HepG2 (cell line): Measurements from ENCODE around the gene CSKMT. TPM values are rescaled to one million over a fixed set of nuclear protein-coding genes. Genes with fewer than 3 reads are reported as not detected.

Experiments
- ATAC-seq: fragments of 200-7000 bp; cut with Tn5 transposase; 3 replicates; pipeline ENCODE4 v1.9.1; 2020; ENCODE audit warnings: mild to moderate bottlenecking, moderate library complexity
- BruUV-seq: library from RNA; stranded (reverse); fragments of 400-500 nt; replicated peaks from 2 replicates; lab custom pipeline; 2021; lab: Mats Ljungman, UMichigan
- CTCF ChIA-PET: fragments of 300-600 bp; formaldehyde crosslinking; extraction: SDS; loops from one replicate; lab custom pipeline; 2021; ENCODE audit warnings: low total read pairs, inconsistent platforms, low intra/inter-chr PET ratio; lab: Yijun Ruan, JAX
- POLR2A ChIA-PET: fragments of 350-600 bp; sonication (Branson Sonifier 250); formaldehyde crosslinking; loops from one replicate; lab custom pipeline; 2020; ENCODE audit warnings: antibody characterized with exemption, inconsistent platforms; lab: Yijun Ruan, JAX
- DNase-seq: peaks from one replicate; pipeline ENCODE4 v3.0.0-alpha.2; 2015; ENCODE audit warnings: low spot score
- FAIRE-seq: peaks from 3 replicates; lab custom pipeline; 2011; peaks lifted over from hg19 to GRCh38; lab: Jason Lieb, UNC
- H2AFZ ChIP-seq: one replicate; pipeline ENCODE4 v1.6.1; 2011; ENCODE audit warnings: low read length, inconsistent platforms
- H3K27ac ChIP-seq: fragments of 300-600 bp; 3 replicates; pipeline ENCODE4 v1.8.0; 2011; ENCODE audit warnings: mixed run types, mild to moderate bottlenecking, mixed read lengths, low read length, inconsistent platforms; ENCODE audit not compliant: insufficient read depth; ENCODE audit errors: extremely low read length
- H3K27me3 ChIP-seq, 2 experiments: fragments of 200-600 bp in 1 of 2; 2 replicates in 1 of 2; 3 replicates in 1 of 2; pipeline versions ENCODE4 v1.6.0 to v1.8.0; 2011; ENCODE audit warnings: low read length in 2 of 2, mild to moderate bottlenecking in 2 of 2, moderate library complexity in 2 of 2, inconsistent platforms in 1 of 2; ENCODE audit not compliant: insufficient read depth in 2 of 2, control insufficient read depth in 1 of 2
- H3K36me3 ChIP-seq, 2 experiments: fragments of 200-600 bp in 1 of 2; replicated peaks in 1 of 2; 2 replicates in 1 of 2; 3 replicates in 1 of 2; pipeline versions ENCODE4 v1.5.1 to v1.8.0; 2011; ENCODE audit warnings: low read length in 2 of 2, inconsistent platforms in 1 of 2; ENCODE audit not compliant: insufficient read depth in 2 of 2, control insufficient read depth in 1 of 2
- H3K4me1 ChIP-seq: 2 replicates; pipeline ENCODE4 v1.5.1; 2012; ENCODE audit warnings: low read length, inconsistent platforms; ENCODE audit not compliant: insufficient read depth
- H3K4me2 ChIP-seq: 2 replicates; pipeline ENCODE4 v1.6.0; 2011; ENCODE audit warnings: low read depth, low read length, inconsistent platforms
- H3K4me3 ChIP-seq, 3 experiments: fragments of 200-600 bp in 1 of 3; sonication (generic), shearing (Covaris generic) in 1 of 3; replicated peaks in 1 of 3; 2 replicates each; pipeline ENCODE4 v1.5.1; 2011 to 2016; ENCODE audit warnings: low read length in 3 of 3, inconsistent platforms in 2 of 3, low read depth in 2 of 3, mild to moderate bottlenecking in 2 of 3, control low read depth in 1 of 3, mixed read lengths in 1 of 3; ENCODE audit not compliant: insufficient read depth in 1 of 3
- H3K79me2 ChIP-seq: one replicate; pipeline ENCODE4 v1.6.1; 2011; ENCODE audit warnings: low read length, inconsistent platforms; ENCODE audit not compliant: insufficient read depth
- H3K9ac ChIP-seq: 2 replicates; pipeline ENCODE4 v1.6.0; 2011; ENCODE audit warnings: mild to moderate bottlenecking, low read depth, low read length, inconsistent platforms; ENCODE audit not compliant: insufficient read depth
- H3K9me3 ChIP-seq: 2 replicates; pipeline ENCODE4 v1.5.1; 2012; ENCODE audit warnings: mild to moderate bottlenecking, low read length
- H4K20me1 ChIP-seq: 2 replicates; pipeline ENCODE4 v1.6.0; 2011; ENCODE audit warnings: inconsistent platforms, mild to moderate bottlenecking, low read length, moderate library complexity; ENCODE audit not compliant: insufficient read depth
- ELF1 ChIP-seq: sonication (generic); formaldehyde crosslinking; IDR thresholded peaks from 2 replicates; pipeline ENCODE4 v1.4.0; 2020; ENCODE audit warnings: missing genetic modification reagents
- FOSL1 ChIP-seq: sonication (generic); formaldehyde crosslinking; IDR thresholded peaks from 2 replicates; pipeline ENCODE4 v1.9.0; 2021; ENCODE audit warnings: missing genetic modification reagents, borderline replicate concordance
- MLX ChIP-seq: IDR thresholded peaks from 2 replicates; pipeline ENCODE4 v1.6.1; 2016
- MTA3 ChIP-seq: sonication (generic); formaldehyde crosslinking; IDR thresholded peaks from 2 replicates; pipeline ENCODE4 v1.4.0; 2020; ENCODE audit warnings: missing genetic modification reagents
- NCOR1 ChIP-seq: fragments of 200-600 bp; sonication (generic); IDR thresholded peaks from 2 replicates; pipeline ENCODE4 v1.7.0; 2017; ENCODE audit warnings: antibody characterized with exemption, low read length, borderline replicate concordance
- POGZ ChIP-seq: sonication (generic); formaldehyde crosslinking; IDR thresholded peaks from 2 replicates; pipeline ENCODE4 v1.4.0; 2020; ENCODE audit warnings: mild to moderate bottlenecking, missing genetic modification reagents
- PRDM10 ChIP-seq: sonication (generic); formaldehyde crosslinking; IDR thresholded peaks from 2 replicates; pipeline ENCODE4 v1.4.0; 2020; ENCODE audit warnings: low read depth, missing genetic modification reagents
- SOX5 ChIP-seq: IDR thresholded peaks from 2 replicates; pipeline ENCODE4 v1.6.1; 2016; ENCODE audit warnings: borderline replicate concordance
- TFDP2 ChIP-seq: sonication (generic); formaldehyde crosslinking; IDR thresholded peaks from 2 replicates; pipeline ENCODE4 v1.4.0; 2020; ENCODE audit warnings: missing genetic modification reagents
- ZFP36 ChIP-seq: fragments of 150-350 bp; IDR thresholded peaks from 2 replicates; pipeline ENCODE4 v1.6.1; 2018; ENCODE audit warnings: borderline replicate concordance, low read length, low read depth; ENCODE audit not compliant: partially characterized antibody
- ZFX ChIP-seq: sonication (generic); formaldehyde crosslinking; IDR thresholded peaks from 2 replicates; pipeline ENCODE4 v1.4.0; 2020; ENCODE audit warnings: mild to moderate bottlenecking, low read depth, missing genetic modification reagents, moderate library complexity
- ZNF280D ChIP-seq: sonication (generic); formaldehyde crosslinking; IDR thresholded peaks from 2 replicates; pipeline ENCODE4 v1.5.1; 2020; ENCODE audit warnings: mild to moderate bottlenecking, missing genetic modification reagents
- WGBS: methylation state at CpG from one replicate; pipeline ENCODE4 v1.1.6; 2017; ENCODE audit warnings: low lambda C conversion rate; 5-methylcytosine and 5-hydroxymethylcytosine counted together
- in situ Hi-C: cut with HindIII; loops from 2 replicates; pipeline ENCODE4 v1.10.0; 2017; ENCODE audit warnings: low pct_unique_long_range_greater_than_20kb; ENCODE audit not compliant: extremely low pct_ligation_motif_present
- intact Hi-C: fragments of 100-400 bp; cut with micrococcal nuclease; formaldehyde crosslinking; loops from one replicate; pipeline ENCODE4 v1.10.0; 2022; ENCODE audit not compliant: unreplicated experiment
- polyA plus RNA-seq, 8 experiments: library from polyadenylated mRNA; depleted of rRNA in 3 of 8; stranded (reverse) in 7 of 8; unstranded in 1 of 8; fragments of >200 nt; fragmentation: Illumina TruSeq in 4 of 8; extraction: Trizol in 4 of 8; gene quantifications; 2 replicates each; pipeline versions ENCODE4 v1.2.1 to v1.2.3, GENCODE V29; 2011 to 2016; ENCODE audit warnings: low read depth in 4 of 8, missing spikeins in 1 of 8, mixed read lengths in 1 of 8; ENCODE audit not compliant: insufficient read depth in 1 of 8
- total RNA-seq, 5 experiments: library from RNA; depleted of rRNA; stranded (reverse); fragments of >200 nt; fragmentation: Illumina TruSeq; extraction: Trizol; gene quantifications; 2 replicates each; pipeline ENCODE4 v1.2.3, GENCODE V29; 2016; ENCODE audit warnings: low read depth in 1 of 5

The CSKMT gene
- total and polyA plus RNA-seq, 2 of the 13 experiments (the other 11 are each of a cell fraction or from before 2014, with no cell fraction given), result 7.6 to 31.8 TPM

- POLR2A ChIA-PET, result interaction anchor here (0.7 to 4.3 kb wide), 18 partner anchors 11 to 135 kb away, joined by 3 to 27 read pairs (median 4); partner anchors contain the start of genes B3GAT3, C11orf98, CSKMT and HNRNPUL2
- H3K9me3 ChIP-seq, result no peaks in the 10 kb centered on the region
- 95% methylated on average over 8 of the region's 8 CpGs for WGBS
- FAIRE-seq, result no peak
- no peaks in the 10 kb centered on the region for H3K27me3 ChIP-seq
- in situ Hi-C loops, result loop anchor here (10.0 kb wide), 1 partner anchor 312 kb away; no protein-coding TSS in a partner anchor
- H3K4me3 ChIP-seq, result no peak overlapping the region
- CTCF ChIA-PET, result no interaction called here
- no peaks in the 10 kb centered on the region for H3K79me2 ChIP-seq
- peaks cover 9 to 34% of the 10 kb centered on the region in 2 experiments for H3K36me3 ChIP-seq
- H3K9ac ChIP-seq, result no peak overlapping the region
- intact Hi-C loops, result no loop called here
- peaks cover 18% of the 10 kb centered on the region for H3K4me1 ChIP-seq
- TF ChIP-seq MTA3 (CRISPR knock-in tag) (no peak), MLX (CRISPR knock-in tag) (no peak), SOX5 (CRISPR knock-in tag) (no peak), ZNF280D (CRISPR knock-in tag) (no peak), ZFP36 (no peak), TFDP2 (no peak), ZFX (CRISPR knock-in tag) (no peak), NCOR1 (no peak), PRDM10 (CRISPR knock-in tag) (no peak), POGZ (CRISPR knock-in tag) (no peak), FOSL1 (CRISPR knock-in tag) (no peak), ELF1 (CRISPR knock-in tag) (no peak)
- peaks cover 6% of the 10 kb centered on the region; the same call in 1 of the 2 replicates for H4K20me1 ChIP-seq
- no peak for ATAC-seq
- no peak overlapping the region for H2AFZ ChIP-seq
- H3K4me2 ChIP-seq, result peak overlapping the region; percentile 99; the same call in 1 of the 2 replicates
- no peak for DNase-seq
- peak overlapping the region; percentile 49 for H3K27ac ChIP-seq
- no TSS peak for BruUV-seq
These were observed 41.7 kb downstream of the CSKMT start for GRCh38 chr11:62706850-62707247.
